NCI-H1417 (cell line): Measurements from ENCODE around the gene GINS2.

Source experiments
- DNase-seq, 3 experiments: peaks; one replicate each; lab custom pipeline; 2025; lab: John Stamatoyannopoulos, UW

The GINS2 gene

GRCh38 chr16:85667841-85668413 lies 20.8 kb downstream of the GINS2 start:
- DNase-seq = no peak

GRCh38 chr16:85667261-85667660 lies 21.5 kb downstream of the GINS2 start:
- no peak for DNase-seq

GRCh38 chr16:85665929-85666328 lies 22.8 kb downstream of the GINS2 start:
- DNase-seq = no peak

- no peak for DNase-seq
Observed at GRCh38 chr16:85665373-85665740, 23.4 kb downstream of the GINS2 start.

- no peak for DNase-seq
Observed at GRCh38 chr16:85664580-85665372, 24.0 kb downstream of the GINS2 start.

- peak in 2 of 3 experiments; percentile 11 to 27 for DNase-seq
Observed at GRCh38 chr16:85663891-85664321, 24.8 kb downstream of the GINS2 start.

- DNase-seq = no peak
Observed at GRCh38 chr16:85662976-85663830, 25.6 kb downstream of the GINS2 start.

GRCh38 chr16:85662482-85662812 lies 26.3 kb downstream of the GINS2 start:
- peak in 2 of 3 experiments; percentile 31 to 73 for DNase-seq

- no peak for DNase-seq
Observed at GRCh38 chr16:85661740-85662481, 26.8 kb downstream of the GINS2 start.

GRCh38 chr16:85660843-85661739 lies 27.7 kb downstream of the GINS2 start:
- peak in 1 of 3 experiments; percentile 22 for DNase-seq

GRCh38 chr16:85659805-85660511 lies 28.8 kb downstream of the GINS2 start:
- DNase-seq = peak; percentile 34 to 68 (median 36)

- no peak for DNase-seq
Observed at GRCh38 chr16:85659336-85659735, 29.4 kb downstream of the GINS2 start.

GRCh38 chr16:85658504-85659326 lies 30.0 kb downstream of the GINS2 start:
- DNase-seq = no peak

- DNase-seq = no peak
Observed at GRCh38 chr16:85657996-85658395, 30.8 kb downstream of the GINS2 start.

- DNase-seq = no peak
Observed at GRCh38 chr16:85657267-85657650, 31.5 kb downstream of the GINS2 start.

GRCh38 chr16:85656351-85657266 lies 32.1 kb downstream of the GINS2 start:
- no peak for DNase-seq

- DNase-seq = no peak
Observed at GRCh38 chr16:85655216-85656129, 33.3 kb downstream of the GINS2 start.
